ENCODE results near the gene R3HCC1L. TPM values are rescaled to one million over a fixed set of nuclear protein-coding genes. Genes with fewer than 3 reads are reported as not detected.

R3HCC1L gene
- total and polyA plus RNA-seq, 2 of the 4 experiments (the other 2 are of a cell fraction): 8.3 to 14.7 TPM

GRCh38 chr10:98097175-98097574 lies 37.3 kb upstream of the R3HCC1L start:
- no TSS peak for BruUV-seq (replicated peaks)
- dilution Hi-C loops (cut with HindIII; ENCODE audit: low sequenced_read_pairs, unreplicated experiment) (no loop called here), intact Hi-C loops (cut with micrococcal nuclease) (no loop called here), in situ Hi-C loops (cut with MboI; ENCODE audit: low sequenced_read_pairs) (no loop called here)
- Histone ChIP-seq H3K27me3 (ENCODE audit: control insufficient read depth, insufficient read depth, low read length) (peaks cover 2% of the 10 kb centered on the region; the same call in 1 of the 2 replicates), H3K4ac (ENCODE audit: low read depth, low read length) (no peak overlapping the region), H3K56ac (ENCODE audit: extremely low read depth, insufficient read depth, low read length) (no peak overlapping the region), H3K9ac (ENCODE audit: low read depth, low read length) (no peak overlapping the region), H4K5ac (ENCODE audit: low read depth, low read length) (no peak overlapping the region), H3K79me1 (ENCODE audit: low read depth in 1 of 2, low read length in 2 of 2) (no peaks in the 10 kb centered on the region), H2AK9ac (replicated peaks; ENCODE audit: low read depth, low read length, poor library complexity) (no peak overlapping the region), H3K36me3 (ENCODE audit: control insufficient read depth, insufficient read depth, low read length) (no peaks in the 10 kb centered on the region), H3K4me2 (ENCODE audit: low read depth, low read length) (no peak overlapping the region), H3K27ac (ENCODE audit: insufficient read depth, low read length) (no peak overlapping the region), H2BK15ac (ENCODE audit: low read depth, low read length) (no peak overlapping the region), H2AFZ (replicated peaks; ENCODE audit: low read length, poor library complexity) (no peak overlapping the region), H4K8ac (ENCODE audit: low read depth in 2 of 2, low read length in 2 of 2) (no peak overlapping the region), H4K91ac (ENCODE audit: insufficient read depth, low read depth, low read length) (no peak overlapping the region), H3K9me1 (ENCODE audit: insufficient read depth, low read length) (no peaks in the 10 kb centered on the region), H4K20me1 (ENCODE audit: insufficient read depth, low read length) (no peaks in the 10 kb centered on the region), H3K9me3 (ENCODE audit: control insufficient read depth, insufficient read depth, low read length) (no peaks in the 10 kb centered on the region), H3K4me3 (ENCODE audit: insufficient read depth, low read depth, low read length) (no peak overlapping the region), H3K23ac (ENCODE audit: low read depth, low read length) (no peak overlapping the region), H2BK20ac (ENCODE audit: low read depth, low read length) (no peak overlapping the region), H3K4me1 (ENCODE audit: control insufficient read depth, insufficient read depth, low read length) (no peaks in the 10 kb centered on the region), H2AK5ac (ENCODE audit: low read depth, low read length) (no peak overlapping the region), H3K14ac (replicated peaks; ENCODE audit: low read depth, low read length) (no peak overlapping the region), H2BK120ac (ENCODE audit: low read depth, low read length) (no peak overlapping the region), H3K18ac (ENCODE audit: low read depth, low read length) (no peak overlapping the region), H2BK5ac (ENCODE audit: low read depth, low read length, poor library complexity, severe bottlenecking) (no peak overlapping the region)
- no peak for DNase-seq
- WGBS, 2 experiments (ENCODE audit: extremely low coverage in 2 of 2, insufficient read length in 1 of 2): 36% methylated on average over 6 of the region's 8 CpGs; no CpG with 5 or more reads in 1 of the 2 experiments
- ChIA-PET POLR2A (ENCODE audit: unreplicated experiment) (no interaction called here), CTCF (no interaction called here)
- TF ChIP-seq MAFK (IDR thresholded peaks at IDR 0.05; ENCODE audit: low read depth, low read length) (no peak), USF2 (IDR thresholded peaks at IDR 0.05; ENCODE audit: low read depth, low read length) (no peak), CEBPB (IDR thresholded peaks at IDR 0.05; ENCODE audit: low read depth, low read length) (no peak), RCOR1 (IDR thresholded peaks at IDR 0.05; ENCODE audit: insufficient replicate concordance, low read length) (no peak), RAD21 (IDR thresholded peaks at IDR 0.05; ENCODE audit: low read length) (no peak), ELK1 (IDR thresholded peaks at IDR 0.05; ENCODE audit: borderline replicate concordance, low read depth, low read length) (no peak), POLR2A (IDR thresholded peaks at IDR 0.05; ENCODE audit: low read depth, low read length) (no peak), MXI1 (IDR thresholded peaks at IDR 0.05; ENCODE audit: borderline replicate concordance, low read depth, low read length) (no peak), FOS (IDR thresholded peaks at IDR 0.05; ENCODE audit: low read depth, low read length) (no peak)
- no peak for ATAC-seq (ENCODE audit: low read depth)
